AG09309 (cell line): ENCODE measurements around the gene CEP135.
"Not testable (repeated sequence)": the region's sequence is repeated elsewhere in the genome, so short reads cannot be mapped to it uniquely, and the experiment has no call there.

ENCODE experiments used
- DNase-seq: peaks from one replicate; pipeline ENCODE4 v3.0.0-alpha.2; 2010; ENCODE audit warnings: low read depth
- H3K4me3 ChIP-seq: 2 replicates; pipeline ENCODE4 v1.5.1; 2011; ENCODE audit warnings: mild to moderate bottlenecking, low read depth, low read length, moderate library complexity; ENCODE audit not compliant: control insufficient read depth
- CTCF ChIP-seq: IDR thresholded peaks from 2 replicates; pipeline ENCODE4 v1.5.1; 2011; ENCODE audit warnings: mild to moderate bottlenecking, low read depth, low read length, inconsistent platforms; ENCODE audit not compliant: insufficient read depth, control insufficient read depth; ENCODE audit errors: missing control alignments

CEP135 gene

GRCh38 chr4:55951191-55951922, 2.6 kb downstream of the CEP135 start:
- no peak overlapping the region for H3K4me3 ChIP-seq
- no peak for DNase-seq
- no peak for TF ChIP-seq CTCF

GRCh38 chr4:55955710-55956109, 7.0 kb downstream of the CEP135 start:
- TF ChIP-seq CTCF: no peak
- no peak overlapping the region for H3K4me3 ChIP-seq
- DNase-seq: no peak

GRCh38 chr4:55959655-55960054, 10.9 kb downstream of the CEP135 start:
- TF ChIP-seq CTCF: no peak
- DNase-seq: no peak
- no peak overlapping the region for H3K4me3 ChIP-seq

GRCh38 chr4:55964046-55964445, 15.3 kb downstream of the CEP135 start:
- DNase-seq: no peak
- H3K4me3 ChIP-seq: no peak overlapping the region
- TF ChIP-seq CTCF: no peak

GRCh38 chr4:55965585-55965984, 16.8 kb downstream of the CEP135 start:
- H3K4me3 ChIP-seq: no peak overlapping the region
- DNase-seq: no peak
- TF ChIP-seq CTCF: no peak

- not testable (repeated sequence) for DNase-seq, H3K4me3 ChIP-seq
Measured at GRCh38 chr4:55966324-55966723, 17.6 kb downstream of the CEP135 start.

- DNase-seq: no peak
- H3K4me3 ChIP-seq: no peak overlapping the region
- no peak for TF ChIP-seq CTCF
Measured at GRCh38 chr4:55967376-55967775, 18.6 kb downstream of the CEP135 start.
